GM18868 (cell line): ENCODE results near the gene LTBP3.

Experiments
- ATAC-seq: cut with Tn5 transposase; IDR thresholded peaks from one replicate; pipeline ENCODE4 v1.9.1; 2021; ENCODE audit warnings: mild to moderate bottlenecking, moderate library complexity; ENCODE audit not compliant: unreplicated experiment

Gene LTBP3

GRCh38 chr11:65498727-65498976 lies 59.5 kb downstream of the LTBP3 start:
- ATAC-seq = no peak

- no peak for ATAC-seq
These were observed 60.0 kb downstream of the LTBP3 start for GRCh38 chr11:65498042-65498726.

- ATAC-seq = peak; percentile 65
These were observed 60.8 kb downstream of the LTBP3 start for GRCh38 chr11:65497141-65498041.

GRCh38 chr11:65496304-65497140 lies 61.6 kb downstream of the LTBP3 start:
- ATAC-seq = no peak

- ATAC-seq = no peak
These were observed 64.6 kb downstream of the LTBP3 start for GRCh38 chr11:65493367-65494176.

- ATAC-seq = no peak
These were observed 65.4 kb downstream of the LTBP3 start for GRCh38 chr11:65492637-65493366.

GRCh38 chr11:65492387-65492636 lies 65.8 kb downstream of the LTBP3 start:
- no peak for ATAC-seq

GRCh38 chr11:65491614-65492386 lies 66.4 kb downstream of the LTBP3 start:
- no peak for ATAC-seq

- ATAC-seq = no peak
These were observed 67.0 kb downstream of the LTBP3 start for GRCh38 chr11:65491163-65491465.

- ATAC-seq = no peak
These were observed 68.3 kb downstream of the LTBP3 start for GRCh38 chr11:65489706-65490320.

GRCh38 chr11:65489035-65489705 lies 69.0 kb downstream of the LTBP3 start:
- ATAC-seq = no peak
